D721Med (cell line): ENCODE measurements around the gene SEC14L5.

ENCODE experiments used
- DNase-seq: peaks from one replicate; pipeline ENCODE4 v3.0.0; 2011; ENCODE audit warnings: low spot score; ENCODE audit not compliant: insufficient read length
- FAIRE-seq: peaks from 2 replicates; lab custom pipeline; 2011; peaks lifted over from hg19 to GRCh38; lab: Jason Lieb, UNC
- TF ChIP-seq, protein P1 (sequence below): IDR thresholded peaks from 2 replicates; pipeline ENCODE4 v1.5.1; 2012; ENCODE audit warnings: mild to moderate bottlenecking, control low read depth; ENCODE audit not compliant: insufficient read depth; ENCODE audit errors: missing control alignments

The SEC14L5 gene

DNA sequence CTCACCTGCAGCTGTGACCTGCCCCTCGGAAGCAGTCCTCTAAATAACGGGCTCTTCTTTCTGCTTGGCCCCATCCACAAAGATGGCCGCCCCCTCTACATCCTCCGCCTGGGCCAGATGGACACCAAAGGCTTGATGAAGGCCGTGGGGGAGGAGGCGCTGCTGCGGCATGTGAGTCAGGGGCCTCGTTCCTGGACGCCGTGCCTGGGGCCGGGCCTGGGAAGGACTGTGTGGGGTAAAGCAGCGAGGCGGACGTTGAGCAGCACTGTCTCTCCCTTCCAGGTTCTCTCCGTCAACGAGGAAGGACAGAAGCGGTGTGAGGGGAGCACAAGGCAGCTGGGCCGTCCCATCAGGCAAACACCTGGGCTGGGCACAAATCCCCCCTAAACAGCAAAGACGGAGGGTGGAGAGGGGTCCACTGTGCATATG is 42.5 kb downstream of the SEC14L5 start:
- DNase-seq (no peak), FAIRE-seq (no peak)
- TF ChIP-seq, protein P1, sequence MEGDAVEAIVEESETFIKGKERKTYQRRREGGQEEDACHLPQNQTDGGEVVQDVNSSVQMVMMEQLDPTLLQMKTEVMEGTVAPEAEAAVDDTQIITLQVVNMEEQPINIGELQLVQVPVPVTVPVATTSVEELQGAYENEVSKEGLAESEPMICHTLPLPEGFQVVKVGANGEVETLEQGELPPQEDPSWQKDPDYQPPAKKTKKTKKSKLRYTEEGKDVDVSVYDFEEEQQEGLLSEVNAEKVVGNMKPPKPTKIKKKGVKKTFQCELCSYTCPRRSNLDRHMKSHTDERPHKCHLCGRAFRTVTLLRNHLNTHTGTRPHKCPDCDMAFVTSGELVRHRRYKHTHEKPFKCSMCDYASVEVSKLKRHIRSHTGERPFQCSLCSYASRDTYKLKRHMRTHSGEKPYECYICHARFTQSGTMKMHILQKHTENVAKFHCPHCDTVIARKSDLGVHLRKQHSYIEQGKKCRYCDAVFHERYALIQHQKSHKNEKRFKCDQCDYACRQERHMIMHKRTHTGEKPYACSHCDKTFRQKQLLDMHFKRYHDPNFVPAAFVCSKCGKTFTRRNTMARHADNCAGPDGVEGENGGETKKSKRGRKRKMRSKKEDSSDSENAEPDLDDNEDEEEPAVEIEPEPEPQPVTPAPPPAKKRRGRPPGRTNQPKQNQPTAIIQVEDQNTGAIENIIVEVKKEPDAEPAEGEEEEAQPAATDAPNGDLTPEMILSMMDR: no peak

- DNase-seq (no peak), FAIRE-seq (no peak)
- TF ChIP-seq, protein P1: no peak
Observed at GRCh38 chr16:5001571-5001970, 43.4 kb downstream of the SEC14L5 start.

- no peak for FAIRE-seq
- TF ChIP-seq, protein P1: no peak
Observed at GRCh38 chr16:5001986-5002385, 43.9 kb downstream of the SEC14L5 start.

DNA sequence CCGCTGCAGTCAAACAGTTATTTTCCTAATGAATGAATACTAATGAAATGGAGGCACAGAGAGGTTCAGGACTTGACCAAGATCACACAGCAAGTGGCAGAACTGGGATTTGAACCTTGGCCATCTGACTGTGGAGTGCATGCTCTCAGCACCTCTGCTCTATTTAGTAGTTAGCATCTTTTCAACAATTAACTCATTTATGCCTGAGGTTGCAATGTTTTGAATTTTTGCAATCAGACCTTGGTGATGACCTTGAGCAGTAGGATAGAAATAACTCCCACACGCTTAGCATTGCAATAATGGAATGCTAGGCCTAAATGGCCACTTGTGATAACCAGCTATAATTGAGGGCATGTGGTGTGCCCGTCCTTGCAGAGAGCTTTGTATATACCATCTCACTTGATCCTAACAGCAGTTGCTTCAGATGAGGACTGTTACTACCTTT is 44.6 kb downstream of the SEC14L5 start:
- TF ChIP-seq, protein P1: no peak
- DNase-seq: no peak
- no peak for FAIRE-seq

More at GRCh38 chr16:5001986-5002385, 43.9 kb downstream of the SEC14L5 start:
- DNase-seq: no peak

DNA sequence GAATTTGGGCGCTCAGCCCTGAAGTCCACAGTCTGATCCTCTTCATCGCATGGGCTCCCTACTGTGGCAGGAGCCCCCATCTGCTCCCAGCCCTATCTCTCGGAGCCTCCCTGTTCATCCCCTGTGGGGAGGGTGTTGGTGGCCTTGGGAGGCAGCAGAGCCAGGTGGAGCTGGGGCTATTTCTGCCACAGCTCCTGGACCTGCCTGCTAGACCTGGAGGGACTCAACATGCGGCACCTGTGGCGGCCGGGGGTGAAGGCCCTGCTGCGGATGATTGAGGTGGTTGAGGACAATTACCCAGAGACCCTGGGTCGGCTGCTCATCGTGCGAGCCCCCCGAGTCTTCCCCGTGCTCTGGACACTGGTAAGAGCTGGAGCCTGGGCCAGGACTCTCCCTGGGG is 45.1 kb downstream of the SEC14L5 start:
- no peak for DNase-seq
- TF ChIP-seq, protein P1: no peak
- FAIRE-seq: no peak

- FAIRE-seq: no peak
- TF ChIP-seq, protein P1: no peak
Observed at GRCh38 chr16:5003828-5004227, 45.7 kb downstream of the SEC14L5 start.

DNA sequence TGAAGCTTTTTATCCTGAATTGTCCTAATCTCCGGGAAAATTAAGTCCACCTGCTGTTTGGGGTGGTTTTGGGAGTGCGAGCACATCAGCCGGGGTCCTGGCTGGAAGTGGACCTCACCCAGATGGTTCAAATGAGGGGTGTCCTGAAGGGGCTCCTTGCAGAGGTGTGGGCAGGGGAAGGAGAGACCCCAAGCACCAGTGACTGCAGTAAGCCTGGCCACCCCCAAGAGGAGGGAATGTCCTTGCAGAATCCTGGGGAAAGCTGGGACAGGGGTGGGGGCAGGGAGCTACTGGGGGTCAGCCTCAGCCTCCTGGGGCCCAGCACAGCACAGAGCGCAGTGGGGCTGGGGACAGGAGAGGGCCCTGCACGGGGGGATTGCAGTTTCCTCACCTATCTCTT is 46.2 kb downstream of the SEC14L5 start:
- TF ChIP-seq, protein P1: no peak
- DNase-seq: no peak
- FAIRE-seq: no peak

More at GRCh38 chr16:5003828-5004227, 45.7 kb downstream of the SEC14L5 start:
- no peak for DNase-seq
